IPS-11a (cell line): ENCODE results near the gene LEP.
"Not testable (repeated sequence)": the region's sequence is repeated elsewhere in the genome, so short reads cannot be mapped to it uniquely, and the experiment has no call there.

Experiments
- H3K4me3 ChIP-seq: one replicate; pipeline ENCODE4 v1.5.1; 2013; ENCODE audit warnings: low read depth, low read length, control low read depth

Gene LEP

DNA sequence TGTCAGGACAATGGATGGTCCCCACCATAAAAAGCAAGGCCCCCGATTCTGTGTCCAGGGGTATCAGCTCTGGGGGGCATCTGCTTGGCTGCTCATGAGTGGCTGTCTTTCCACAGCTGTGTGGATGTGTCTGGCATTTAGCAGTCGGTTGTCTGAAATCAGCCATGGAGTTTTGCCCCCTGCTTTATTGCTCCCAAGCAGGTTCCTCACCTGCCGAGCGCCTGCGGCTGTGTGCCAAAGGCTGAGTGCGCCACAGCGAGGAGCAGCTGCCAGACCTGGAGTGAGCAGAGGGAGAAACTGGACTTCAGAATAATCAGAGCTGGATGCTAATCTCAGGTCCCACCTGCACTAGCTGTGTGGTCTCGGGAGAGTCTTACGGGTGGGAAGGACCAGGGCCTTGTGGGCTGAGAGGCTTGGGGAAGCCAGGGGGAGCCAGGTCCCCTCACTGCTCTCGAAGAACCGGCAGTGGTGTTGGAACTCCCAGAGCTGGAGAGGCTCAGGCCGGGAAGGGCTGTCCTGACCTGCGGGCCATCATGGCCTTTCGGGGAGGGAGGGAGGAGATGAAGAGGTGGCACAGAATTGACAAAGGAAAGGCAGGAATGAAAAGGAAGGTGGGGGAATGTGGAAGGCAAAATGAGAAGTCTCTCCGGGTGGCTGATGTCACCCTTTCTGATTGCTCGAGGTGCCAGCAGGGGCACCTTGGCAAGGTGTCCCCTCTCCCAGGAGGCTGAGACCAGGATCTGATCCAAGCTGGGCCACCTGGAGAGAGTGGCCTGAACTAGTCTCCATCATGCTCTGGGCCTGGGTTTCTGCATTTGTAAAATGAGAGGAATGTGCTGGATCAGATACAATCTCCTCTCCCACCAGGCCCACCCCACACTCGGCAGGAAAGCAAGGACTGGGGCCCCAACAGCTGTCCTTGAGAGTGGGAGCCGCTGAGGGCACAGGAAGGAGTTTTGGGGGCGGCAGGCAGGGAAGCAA lies 30.2 kb upstream of the LEP start:
- no peak overlapping the region for H3K4me3 ChIP-seq

DNA sequence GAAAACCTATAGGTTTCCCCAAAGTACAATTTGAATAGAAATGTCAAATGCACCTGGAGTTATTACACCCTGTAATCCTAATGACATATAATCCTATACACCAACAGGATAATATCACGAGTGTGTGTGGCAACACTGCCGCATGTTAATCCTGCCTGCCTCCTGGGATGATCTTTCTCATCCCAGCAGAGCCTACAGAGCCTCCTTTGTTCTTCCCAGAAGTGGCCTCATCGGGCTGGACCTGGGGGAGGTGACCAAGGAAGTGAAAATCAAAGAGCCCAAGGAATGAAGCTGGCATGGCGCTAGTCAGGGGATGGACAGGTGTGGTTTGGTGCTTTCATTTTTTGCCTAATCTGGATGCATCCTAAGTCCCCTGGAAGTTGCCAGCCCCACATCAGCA lies 29.5 kb upstream of the LEP start:
- H3K4me3 ChIP-seq, result no peak overlapping the region

DNA sequence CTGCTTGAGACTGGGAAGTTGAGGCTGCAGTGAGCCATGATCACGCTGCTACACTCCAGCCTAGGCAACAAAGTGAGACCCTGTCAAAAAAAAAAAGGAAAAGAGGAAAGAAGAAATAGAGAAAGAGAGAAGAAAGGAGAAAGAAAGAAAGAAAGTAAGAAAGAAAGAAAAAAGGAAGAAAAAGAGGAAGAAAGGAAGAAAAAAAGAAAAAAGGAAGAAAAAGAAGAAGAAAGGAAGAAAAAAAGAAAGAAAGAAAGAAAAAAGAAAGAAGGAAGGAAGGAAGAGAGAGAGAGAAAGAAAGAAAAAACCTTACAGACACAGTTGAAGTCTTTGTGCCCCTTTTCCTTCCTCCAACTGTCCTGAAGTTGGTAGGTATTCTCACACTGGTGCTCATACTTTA lies 26.6 kb upstream of the LEP start:
- H3K4me3 ChIP-seq, result no peak overlapping the region

DNA sequence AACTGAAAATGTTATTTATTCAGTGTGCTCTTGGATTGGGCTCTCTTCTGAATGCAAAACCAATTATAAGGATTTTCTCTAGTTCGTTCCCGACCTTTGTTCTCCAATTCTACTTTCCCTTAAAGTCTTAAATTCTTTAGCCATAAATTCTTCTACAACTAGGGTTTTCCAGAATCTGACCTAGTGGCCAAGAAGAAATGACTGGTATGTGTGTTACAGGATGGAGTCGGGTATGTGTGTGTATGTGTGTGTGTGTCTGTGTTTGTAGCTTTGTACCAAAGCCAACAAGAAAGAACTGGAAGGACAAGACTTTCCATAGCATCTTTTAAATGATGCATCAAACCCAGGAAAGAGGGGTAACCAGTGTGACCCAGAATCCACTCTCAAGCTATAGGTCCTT lies 25.8 kb upstream of the LEP start:
- no peak overlapping the region for H3K4me3 ChIP-seq

DNA sequence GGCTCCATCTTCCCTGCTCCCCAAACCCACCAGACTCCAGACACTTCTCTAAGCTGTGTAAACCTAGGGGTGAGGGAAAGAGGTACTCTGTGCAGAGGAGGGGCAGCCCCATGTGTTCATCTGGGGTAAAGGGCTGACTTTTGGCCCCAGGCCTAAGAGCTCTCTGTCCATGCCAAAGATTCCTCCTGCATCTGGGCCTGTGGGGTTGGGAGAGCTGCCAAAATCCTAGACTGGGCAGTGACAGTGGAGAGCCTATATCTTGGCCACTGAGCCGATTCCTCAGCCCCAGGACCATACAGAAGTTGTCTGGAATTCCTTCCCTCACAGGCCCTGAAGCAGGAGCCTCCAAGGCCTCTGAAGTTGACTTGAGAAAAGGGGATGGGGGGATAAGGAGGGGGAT lies 25.3 kb upstream of the LEP start:
- H3K4me3 ChIP-seq, result no peak overlapping the region

DNA sequence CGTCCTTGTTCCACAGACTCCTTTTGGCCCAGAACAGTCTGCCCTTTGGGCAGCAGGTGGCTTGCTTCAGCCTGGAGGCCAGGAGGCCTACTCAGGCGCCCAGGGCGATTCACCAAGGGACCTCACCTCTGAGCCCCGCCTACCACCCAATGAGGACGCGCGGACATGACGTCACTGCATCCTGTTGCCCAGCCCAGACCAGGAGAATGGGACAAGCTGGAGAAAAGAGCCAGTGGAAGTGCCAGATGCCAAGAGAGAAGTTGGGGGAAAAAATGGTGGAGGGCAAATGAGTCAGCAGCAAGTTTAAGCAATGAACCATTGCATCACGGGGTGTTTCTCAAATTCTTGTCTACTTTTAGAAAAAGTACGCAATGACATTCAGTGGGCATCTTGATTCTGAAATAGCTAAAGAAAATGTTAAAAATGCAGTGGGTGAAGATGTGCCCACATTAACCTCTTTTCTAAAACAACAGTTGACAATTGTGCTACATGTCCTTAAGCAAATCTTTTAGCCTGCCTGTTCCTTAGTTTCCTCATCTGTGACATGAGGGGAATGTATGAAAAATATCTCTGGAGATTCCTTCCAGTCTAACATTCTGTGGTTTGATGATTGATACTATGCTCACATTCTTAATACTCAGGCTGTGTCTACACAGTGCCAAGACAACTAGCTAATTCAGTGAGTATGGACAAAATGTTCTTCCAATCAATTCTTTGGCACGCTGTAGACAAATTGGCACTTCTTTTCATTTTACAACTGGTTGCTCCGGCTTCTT lies 23.9 kb upstream of the LEP start:
- no peak overlapping the region for H3K4me3 ChIP-seq

DNA sequence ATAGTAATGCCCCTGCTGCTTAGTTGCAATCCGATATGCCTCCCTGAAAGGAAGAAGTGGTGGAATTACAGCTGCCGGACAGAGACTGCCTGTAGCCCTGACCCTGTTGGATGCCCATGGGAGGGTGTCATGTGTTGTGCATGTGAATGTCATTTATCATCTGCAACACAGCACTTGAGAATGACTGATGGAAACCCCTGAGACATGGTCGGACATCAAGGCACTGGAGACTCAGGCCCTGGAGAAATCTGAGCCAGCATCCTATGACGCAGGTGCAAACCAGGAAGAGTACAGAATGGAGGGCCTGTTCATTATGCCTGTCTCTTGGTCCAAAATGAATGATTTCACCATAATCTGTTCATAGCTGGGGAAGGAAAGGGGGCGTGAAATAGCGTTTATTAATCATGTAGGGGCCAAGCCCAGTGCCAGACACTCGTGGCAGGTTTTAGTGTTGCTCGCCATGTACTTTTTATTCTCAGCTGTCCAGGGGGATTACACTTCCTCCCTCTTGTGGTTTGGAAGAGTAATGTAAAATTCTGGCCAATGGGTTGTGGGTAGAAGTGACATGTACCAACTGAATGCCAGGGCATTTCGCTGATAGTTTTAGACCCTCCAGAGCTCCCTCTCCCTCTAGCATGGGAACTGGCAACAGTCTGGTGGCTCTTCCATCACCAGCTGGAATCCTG lies 23.0 kb upstream of the LEP start:
- H3K4me3 ChIP-seq, result no peak overlapping the region

DNA sequence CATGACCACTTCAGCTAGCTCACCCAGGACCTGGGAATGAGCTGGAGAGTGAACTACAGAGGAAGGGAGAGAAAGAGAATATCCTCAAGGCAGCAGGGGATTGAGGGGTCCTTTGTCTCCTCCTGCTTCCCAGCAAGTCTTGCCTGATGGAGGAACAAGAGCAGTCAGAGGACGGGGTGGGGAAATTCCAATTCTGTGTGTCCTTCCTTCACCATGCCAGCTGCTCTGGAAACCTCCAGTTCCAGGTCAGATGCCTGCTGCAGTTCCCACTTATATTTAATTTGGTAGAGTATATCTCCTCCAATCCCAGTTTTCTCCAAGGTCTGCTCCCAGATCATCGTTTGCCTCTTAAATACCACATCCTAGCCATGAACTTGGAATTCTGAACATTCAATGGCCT lies 21.4 kb upstream of the LEP start:
- H3K4me3 ChIP-seq, result no peak overlapping the region

DNA sequence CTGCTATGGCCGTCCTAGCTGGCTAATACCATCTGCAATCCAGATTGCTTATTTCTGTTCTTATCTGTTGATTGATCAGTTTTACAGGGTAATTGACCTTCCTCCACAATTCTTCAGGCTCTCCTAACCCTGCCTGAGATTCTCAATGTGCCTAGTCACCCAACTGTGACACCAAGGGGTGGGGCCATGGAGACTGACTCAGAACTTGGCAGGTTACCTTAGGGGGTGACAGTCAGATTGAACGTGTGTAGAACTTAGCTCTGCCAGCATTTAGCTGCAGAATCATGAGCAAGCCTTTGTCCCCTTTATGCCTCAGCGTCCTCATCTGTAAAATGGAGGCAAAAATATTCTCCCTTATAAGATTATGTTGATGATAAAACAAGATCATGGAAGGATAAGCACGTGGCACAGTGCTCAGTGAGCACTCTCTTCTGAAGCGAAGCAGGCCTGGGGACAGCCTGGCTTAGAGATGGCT lies 19.1 kb upstream of the LEP start:
- H3K4me3 ChIP-seq, result no peak overlapping the region

DNA sequence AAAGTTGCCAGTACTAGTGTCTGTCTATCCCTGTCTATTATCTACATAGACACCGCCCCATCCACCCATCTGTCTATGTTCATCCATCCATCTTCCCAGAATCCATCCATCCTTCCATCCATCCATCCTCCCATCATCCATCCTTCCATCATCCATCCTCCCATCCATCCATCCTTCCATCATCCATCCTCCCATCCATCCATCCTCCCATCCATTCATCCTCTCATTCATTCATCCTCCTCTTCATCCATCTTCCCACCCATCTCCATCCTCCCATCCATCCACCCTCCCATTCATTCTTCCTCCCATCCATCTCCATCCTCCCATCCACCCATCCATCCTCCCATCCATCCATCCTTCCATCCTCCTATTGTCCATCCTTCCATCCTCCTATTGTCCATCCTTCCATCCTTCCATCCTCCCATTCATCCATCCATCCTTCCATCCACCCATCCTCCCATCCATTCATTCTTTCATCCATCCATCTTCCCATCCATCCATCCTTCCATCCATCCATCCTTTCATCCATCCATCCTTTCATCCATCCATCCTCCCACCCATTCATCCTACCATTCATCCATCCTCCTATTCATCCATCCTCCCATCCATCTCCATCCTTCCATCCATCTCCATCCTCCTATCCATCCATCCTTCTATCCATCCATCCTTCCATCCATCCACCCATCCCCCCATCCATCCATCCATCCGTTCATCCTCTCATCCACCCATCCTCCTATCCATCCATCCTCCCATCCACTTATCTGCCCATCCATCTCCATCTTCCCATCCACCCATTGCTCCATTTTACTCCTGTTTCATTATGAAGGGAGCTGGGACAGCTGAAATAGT lies 14.7 kb upstream of the LEP start:
- no peak overlapping the region for H3K4me3 ChIP-seq

DNA sequence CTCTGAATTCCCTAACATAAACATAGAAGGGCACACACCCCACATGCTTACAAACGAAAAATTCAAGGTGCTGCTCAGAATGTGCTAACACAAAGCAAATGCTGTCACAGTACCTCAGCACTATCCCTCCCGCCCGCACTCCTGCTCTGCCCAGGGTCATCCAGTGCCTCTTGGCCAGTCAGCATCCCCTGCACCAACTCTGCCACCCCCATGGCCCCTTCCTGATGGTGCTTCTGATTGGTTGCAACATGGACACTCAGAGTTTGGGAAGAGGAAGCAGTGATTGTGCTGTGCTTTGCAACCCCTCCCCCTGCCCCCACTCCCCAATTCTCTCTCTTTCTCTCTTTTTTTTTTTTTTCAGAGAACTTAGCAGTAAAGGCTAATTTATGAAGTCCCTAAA lies 13.8 kb upstream of the LEP start:
- no peak overlapping the region for H3K4me3 ChIP-seq

DNA sequence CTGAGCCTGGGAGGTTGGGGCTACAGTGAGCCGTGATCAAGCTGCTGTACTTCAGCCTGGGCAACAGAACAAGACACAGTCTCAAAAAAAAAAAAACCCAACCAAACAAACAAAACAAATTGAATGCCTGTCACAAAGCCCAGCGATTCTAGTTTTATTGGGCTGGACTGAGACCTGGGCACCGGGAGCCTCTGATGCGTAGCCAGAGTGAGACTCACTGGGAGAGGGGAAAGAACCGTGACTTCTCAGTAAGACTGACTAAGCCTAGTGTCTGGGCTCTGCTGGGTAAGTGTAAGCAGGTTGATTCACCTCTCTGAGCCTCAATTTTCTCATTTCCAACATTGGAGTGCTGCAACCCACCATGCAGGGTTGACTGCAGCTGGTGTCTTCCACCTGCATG lies 10.1 kb upstream of the LEP start:
- H3K4me3 ChIP-seq, result no peak overlapping the region

DNA sequence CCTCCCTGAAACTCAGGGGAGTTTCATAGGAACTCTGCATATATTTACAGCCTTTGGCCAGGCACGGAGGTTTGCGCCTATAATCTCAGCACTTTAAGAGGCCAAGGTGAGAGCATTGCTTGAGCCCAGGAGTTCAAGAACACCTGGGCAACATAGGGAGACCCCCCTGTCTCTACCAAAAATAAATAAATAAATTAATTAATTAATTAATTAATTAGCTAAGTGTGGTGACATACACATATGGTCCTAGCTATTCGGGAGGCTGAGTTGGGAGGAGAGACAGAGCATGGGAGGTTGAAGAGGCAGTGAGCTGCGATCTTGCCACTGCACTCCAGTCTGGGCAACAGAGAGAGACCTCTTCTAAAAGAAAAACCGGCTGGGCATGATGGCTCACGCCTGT lies 9.4 kb upstream of the LEP start:
- H3K4me3 ChIP-seq, result no peak overlapping the region

DNA sequence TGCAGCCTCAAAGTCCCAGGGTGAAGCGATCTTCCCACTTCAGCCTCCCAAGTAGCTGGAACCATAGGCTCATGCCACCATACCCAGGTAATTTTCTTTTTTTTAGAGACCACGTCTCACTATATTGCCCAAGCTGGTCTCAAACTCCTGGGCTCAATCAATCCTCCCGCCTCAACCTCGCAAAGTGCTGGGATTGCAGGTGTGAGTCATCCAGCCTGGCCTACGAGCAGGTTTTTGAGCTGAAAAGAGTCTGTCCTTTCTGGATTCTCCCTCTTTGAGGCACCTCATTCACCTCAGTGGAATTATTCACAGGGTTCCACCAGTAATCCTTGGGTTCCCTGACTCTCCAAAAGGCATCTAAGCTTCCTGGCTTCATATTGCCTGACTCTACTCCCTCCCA lies 7.6 kb upstream of the LEP start:
- H3K4me3 ChIP-seq, result no peak overlapping the region

DNA sequence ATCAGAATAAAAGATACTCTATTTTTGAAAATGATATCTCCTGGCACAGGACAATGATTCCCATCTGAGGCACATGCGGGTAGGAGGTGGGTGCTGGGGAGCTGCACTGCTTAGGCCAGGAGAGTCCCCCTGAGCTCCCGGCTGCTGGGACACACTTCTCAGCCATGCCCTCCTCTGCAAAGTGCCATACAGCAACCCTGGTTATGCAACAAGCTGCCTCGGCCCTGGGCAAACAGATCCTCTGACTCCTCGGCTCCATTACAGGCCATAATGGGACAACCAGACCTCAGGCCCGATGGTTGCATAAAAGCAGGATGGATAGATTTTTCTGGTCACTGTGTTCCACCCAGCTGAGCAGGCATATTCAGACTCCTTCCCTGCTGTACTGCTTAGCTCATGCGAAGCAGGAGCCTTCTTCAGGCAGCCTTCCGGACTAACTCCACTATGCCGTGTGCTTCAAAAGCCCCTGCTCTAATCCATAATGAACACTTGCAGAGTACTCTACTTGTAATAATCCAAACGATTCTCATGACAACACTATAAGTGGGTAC lies 6.5 kb upstream of the LEP start:
- H3K4me3 ChIP-seq, result no peak overlapping the region

DNA sequence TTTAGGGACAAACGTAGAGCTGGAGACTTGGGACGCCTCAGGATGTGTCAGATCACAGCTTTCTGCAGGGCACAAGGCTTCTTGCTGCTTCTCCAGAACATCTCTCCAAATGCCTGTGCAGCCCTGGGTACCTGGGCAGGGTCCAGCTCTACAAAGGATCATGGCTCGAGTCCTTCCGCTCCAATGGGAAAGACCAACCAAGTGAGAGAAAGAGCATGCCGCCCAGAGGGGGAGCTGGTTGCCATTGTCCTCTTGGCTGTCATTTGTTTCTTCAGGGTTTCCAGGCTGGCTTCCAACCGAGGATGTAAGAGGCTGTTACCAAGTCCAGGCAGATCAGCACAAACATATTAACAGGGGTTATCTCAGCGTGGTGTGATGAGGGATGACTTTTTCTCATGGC lies 5.6 kb upstream of the LEP start:
- no peak overlapping the region for H3K4me3 ChIP-seq

DNA sequence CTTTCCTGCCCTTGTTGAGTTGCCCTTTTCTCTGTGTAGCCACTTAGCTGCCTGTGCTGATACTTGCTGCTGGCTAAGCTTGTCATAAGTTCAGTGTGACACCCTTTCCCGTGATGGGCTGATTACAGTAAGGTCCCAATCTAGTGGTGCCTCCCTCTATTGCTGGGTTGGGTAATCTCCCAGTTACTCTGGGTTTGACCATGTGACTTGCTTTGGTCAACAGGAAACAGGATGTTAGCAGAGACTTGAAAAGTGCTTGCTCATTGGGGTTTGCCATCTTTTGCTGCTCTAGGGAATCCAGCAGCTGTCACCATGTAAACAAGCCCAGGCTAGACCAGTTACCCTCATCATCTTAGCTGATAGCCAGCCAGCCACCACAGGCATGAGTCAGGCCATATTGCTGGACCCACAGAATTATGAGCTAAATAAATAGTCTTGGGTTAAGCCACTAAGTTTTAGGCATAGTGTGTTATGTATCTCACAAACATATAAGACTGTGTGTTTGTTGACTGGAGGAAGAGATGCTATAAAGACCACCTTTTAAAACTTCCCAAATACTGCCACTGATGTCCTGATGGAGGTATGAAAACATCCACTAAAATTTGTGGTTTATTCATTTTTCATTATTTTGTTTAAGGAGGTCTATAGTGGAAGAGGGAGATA lies 4.0 kb upstream of the LEP start:
- H3K4me3 ChIP-seq, result no peak overlapping the region

DNA sequence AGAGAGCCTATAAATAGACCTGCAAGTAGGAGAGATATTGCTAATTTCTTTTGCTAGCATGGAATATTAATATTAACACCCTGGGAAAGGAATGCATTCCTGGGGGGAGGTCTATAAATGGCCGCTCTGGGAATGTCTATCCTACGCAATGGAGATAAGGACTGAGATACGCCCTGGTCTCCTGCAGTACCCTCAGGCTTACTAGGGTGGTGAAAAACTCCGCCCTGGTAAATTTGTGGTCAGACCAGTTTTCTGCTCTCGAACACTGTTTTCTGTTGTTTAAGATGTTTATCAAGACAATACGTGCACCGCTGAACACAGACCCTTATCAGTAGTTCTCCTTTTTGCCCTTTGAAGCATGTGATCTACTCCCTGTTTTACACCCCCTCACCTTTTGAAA lies 1.9 kb upstream of the LEP start:
- not testable (repeated sequence) for H3K4me3 ChIP-seq

DNA sequence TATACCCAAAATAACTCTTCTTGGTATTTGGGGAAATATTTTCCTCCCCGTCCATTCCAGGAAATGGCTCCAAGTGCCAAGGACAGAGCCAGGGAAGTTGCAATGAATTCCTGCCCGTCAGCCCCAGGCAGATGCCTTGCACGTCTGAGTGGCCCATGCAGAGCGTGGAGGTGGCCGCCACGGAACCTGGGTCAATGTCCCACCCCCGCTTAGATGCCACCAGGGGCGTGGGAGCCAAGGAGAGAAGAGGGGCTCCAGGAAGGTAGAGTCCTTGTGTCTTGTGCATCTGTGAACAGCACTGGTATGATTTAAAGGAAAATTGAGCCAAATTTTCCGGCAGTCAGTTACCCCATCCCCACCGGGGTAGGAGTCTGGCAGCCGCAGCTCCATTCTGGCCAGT lies 1.6 kb downstream of the LEP start:
- H3K4me3 ChIP-seq, result no peak overlapping the region

DNA sequence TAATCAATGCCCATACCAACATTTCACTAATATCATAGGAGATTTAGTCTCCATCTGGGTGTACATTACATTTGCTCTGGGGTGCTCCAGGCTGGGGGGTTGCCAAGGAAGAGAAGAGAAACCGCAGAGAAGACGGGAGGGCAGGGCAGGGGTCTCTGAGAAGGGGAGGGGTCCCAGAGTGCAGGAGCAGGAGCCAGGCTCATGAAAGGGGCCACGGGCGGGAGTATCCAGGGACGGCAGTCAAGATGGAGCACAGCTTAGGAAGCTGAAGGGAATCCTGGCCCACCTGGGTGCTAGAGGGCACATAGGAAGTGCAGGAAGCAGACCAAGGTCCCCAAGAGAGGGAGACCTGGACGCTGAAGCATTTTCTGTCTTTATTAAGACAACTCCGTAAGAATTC lies 2.2 kb downstream of the LEP start:
- H3K4me3 ChIP-seq, result no peak overlapping the region
